GM12878 (cell line): ENCODE measurements around the gene UBE2E1. TPM values are rescaled to one million over a fixed set of nuclear protein-coding genes. Genes with fewer than 3 reads are reported as not detected.

ENCODE experiments used
- BACH1 ChIP-seq: fragments of 450-650 bp; IDR thresholded peaks from 2 replicates; pipeline ENCODE4 v1.6.1; 2017; ENCODE audit warnings: mild to moderate bottlenecking, borderline replicate concordance
- CEBPB ChIP-seq, 2 experiments: fragments of 150-350 bp in 1 of 2; IDR thresholded peaks; 2 replicates each; pipeline ENCODE4 v1.6.1; 2012 to 2014; ENCODE audit warnings: low read depth in 2 of 2, low read length in 2 of 2, borderline replicate concordance in 1 of 2, inconsistent platforms in 1 of 2
- CHD1 ChIP-seq: IDR thresholded peaks from 2 replicates; pipeline ENCODE4 v1.6.1; 2012; ENCODE audit warnings: low read depth, low read length, improper control_type of control experiment
- EGR1 ChIP-seq, 2 experiments: IDR thresholded peaks; 1 replicate in 1 of 2; 2 replicates in 1 of 2; pipeline ENCODE4 v1.6.1; 2011 to 2012; ENCODE audit warnings: low read depth in 2 of 2, low read length in 2 of 2, borderline replicate concordance in 1 of 2, mild to moderate bottlenecking in 1 of 2, moderate library complexity in 1 of 2
- NBN ChIP-seq: fragments of 450-650 bp; IDR thresholded peaks from 2 replicates; pipeline ENCODE4 v1.6.1; 2016
- NRF1 ChIP-seq: conservative IDR thresholded peaks from 2 replicates; pipeline ENCODE4 v1.6.1; 2011; ENCODE audit warnings: mild to moderate bottlenecking, low read depth, low read length, improper control_type of control experiment
- RB1 ChIP-seq: fragments of 450-650 bp; formaldehyde crosslinking; IDR thresholded peaks from 2 replicates; pipeline ENCODE4 v1.6.1; 2017; ENCODE audit warnings: mild to moderate bottlenecking, borderline replicate concordance
- SREBF2 ChIP-seq: IDR thresholded peaks from 2 replicates; pipeline ENCODE4 v1.6.1; 2012; ENCODE audit warnings: mild to moderate bottlenecking, low read length
- ZNF274 ChIP-seq: IDR thresholded peaks from one replicate; pipeline ENCODE4 v1.8.0; 2011; ENCODE audit not compliant: insufficient read length, insufficient read depth
- ZNF687 ChIP-seq: fragments of 450-650 bp; IDR thresholded peaks from 2 replicates; pipeline ENCODE4 v1.6.1; 2017; ENCODE audit warnings: mild to moderate bottlenecking, moderate library complexity
- polyA plus RNA-seq, 11 experiments: library from polyadenylated mRNA; depleted of rRNA in 4 of 11; unstranded in 6 of 11; stranded (reverse) in 5 of 11; fragments of >200 nt; fragmentation: Nextera tagmentation in 4 of 11; fragmentation: Illumina TruSeq in 1 of 11; extraction: Ambion mirVana in 4 of 11; extraction: Trizol in 1 of 11; gene quantifications; 1 replicate in 1 of 11; 2 replicates in 10 of 11; pipeline versions ENCODE4 v1.2.1 to v1.2.3, GENCODE V29; 2011 to 2016; ENCODE audit warnings: inconsistent platforms in 2 of 11, missing spikeins in 2 of 11, low read depth in 1 of 11
- total RNA-seq, 4 experiments: library from RNA; depleted of rRNA in 3 of 4; stranded (reverse); fragments of >200 nt in 3 of 4; fragmentation: Illumina TruSeq in 1 of 4; extraction: Trizol in 1 of 4; gene quantifications; 2 replicates each; pipeline versions ENCODE4 v1.2.1 to v1.2.3, GENCODE V29; 2013 to 2021
- TF ChIP-seq, protein P1 (sequence below): IDR thresholded peaks from 2 replicates; pipeline ENCODE4 v1.6.1; 2012; ENCODE audit warnings: improper control_type of control experiment, low read depth, low read length; ENCODE audit not compliant: insufficient replicate concordance
- TF ChIP-seq, protein P2 (sequence below): IDR thresholded peaks from 2 replicates; pipeline ENCODE4 v1.6.1; 2011; ENCODE audit warnings: low read depth, mild to moderate bottlenecking, low read length, moderate library complexity, borderline replicate concordance; ENCODE audit errors: extremely low read depth

UBE2E1 gene
- total and polyA plus RNA-seq, 10 of the 15 experiments (the other 5 are each of a cell fraction or from before 2014, with no cell fraction given), result 18.7 to 425 (median 147) TPM

GRCh38 chr3:23761440-23761896 lies 44.3 kb upstream of the UBE2E1 start (continued):
- TF ChIP-seq, protein P1, sequence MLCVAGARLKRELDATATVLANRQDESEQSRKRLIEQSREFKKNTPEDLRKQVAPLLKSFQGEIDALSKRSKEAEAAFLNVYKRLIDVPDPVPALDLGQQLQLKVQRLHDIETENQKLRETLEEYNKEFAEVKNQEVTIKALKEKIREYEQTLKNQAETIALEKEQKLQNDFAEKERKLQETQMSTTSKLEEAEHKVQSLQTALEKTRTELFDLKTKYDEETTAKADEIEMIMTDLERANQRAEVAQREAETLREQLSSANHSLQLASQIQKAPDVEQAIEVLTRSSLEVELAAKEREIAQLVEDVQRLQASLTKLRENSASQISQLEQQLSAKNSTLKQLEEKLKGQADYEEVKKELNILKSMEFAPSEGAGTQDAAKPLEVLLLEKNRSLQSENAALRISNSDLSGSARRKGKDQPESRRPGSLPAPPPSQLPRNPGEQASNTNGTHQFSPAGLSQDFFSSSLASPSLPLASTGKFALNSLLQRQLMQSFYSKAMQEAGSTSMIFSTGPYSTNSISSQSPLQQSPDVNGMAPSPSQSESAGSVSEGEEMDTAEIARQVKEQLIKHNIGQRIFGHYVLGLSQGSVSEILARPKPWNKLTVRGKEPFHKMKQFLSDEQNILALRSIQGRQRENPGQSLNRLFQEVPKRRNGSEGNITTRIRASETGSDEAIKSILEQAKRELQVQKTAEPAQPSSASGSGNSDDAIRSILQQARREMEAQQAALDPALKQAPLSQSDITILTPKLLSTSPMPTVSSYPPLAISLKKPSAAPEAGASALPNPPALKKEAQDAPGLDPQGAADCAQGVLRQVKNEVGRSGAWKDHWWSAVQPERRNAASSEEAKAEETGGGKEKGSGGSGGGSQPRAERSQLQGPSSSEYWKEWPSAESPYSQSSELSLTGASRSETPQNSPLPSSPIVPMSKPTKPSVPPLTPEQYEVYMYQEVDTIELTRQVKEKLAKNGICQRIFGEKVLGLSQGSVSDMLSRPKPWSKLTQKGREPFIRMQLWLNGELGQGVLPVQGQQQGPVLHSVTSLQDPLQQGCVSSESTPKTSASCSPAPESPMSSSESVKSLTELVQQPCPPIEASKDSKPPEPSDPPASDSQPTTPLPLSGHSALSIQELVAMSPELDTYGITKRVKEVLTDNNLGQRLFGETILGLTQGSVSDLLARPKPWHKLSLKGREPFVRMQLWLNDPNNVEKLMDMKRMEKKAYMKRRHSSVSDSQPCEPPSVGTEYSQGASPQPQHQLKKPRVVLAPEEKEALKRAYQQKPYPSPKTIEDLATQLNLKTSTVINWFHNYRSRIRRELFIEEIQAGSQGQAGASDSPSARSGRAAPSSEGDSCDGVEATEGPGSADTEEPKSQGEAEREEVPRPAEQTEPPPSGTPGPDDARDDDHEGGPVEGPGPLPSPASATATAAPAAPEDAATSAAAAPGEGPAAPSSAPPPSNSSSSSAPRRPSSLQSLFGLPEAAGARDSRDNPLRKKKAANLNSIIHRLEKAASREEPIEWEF, result no peak
- TF ChIP-seq CEBPB (IDR thresholded peaks at IDR 0.05; ENCODE audit: borderline replicate concordance in 1 of 2, low read depth in 2 of 2, low read length in 2 of 2) (no peak), SREBF2 (no peak), ZNF274 (no peak), BACH1 (no peak), NBN (0 out of 2 replicates have a peak, but pooled peaks have one; percentile 1), RB1 (no peak), NRF1 (no peak), CHD1 (no peak), EGR1 (IDR thresholded peaks at IDR 0.05; ENCODE audit: borderline replicate concordance in 1 of 2, low read depth in 2 of 2, low read length in 2 of 2) (no peak), ZNF687 (no peak)
- TF ChIP-seq, protein P2, sequence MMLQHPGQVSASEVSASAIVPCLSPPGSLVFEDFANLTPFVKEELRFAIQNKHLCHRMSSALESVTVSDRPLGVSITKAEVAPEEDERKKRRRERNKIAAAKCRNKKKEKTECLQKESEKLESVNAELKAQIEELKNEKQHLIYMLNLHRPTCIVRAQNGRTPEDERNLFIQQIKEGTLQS, result no peak
